ENCODE measurements around the gene VWA8. TPM values are rescaled to one million over a fixed set of nuclear protein-coding genes. Genes with fewer than 3 reads are reported as not detected.

Gene VWA8
- total and polyA plus RNA-seq, 2 experiments from 2014 or later = 6.3 to 24.6 TPM

DNA sequence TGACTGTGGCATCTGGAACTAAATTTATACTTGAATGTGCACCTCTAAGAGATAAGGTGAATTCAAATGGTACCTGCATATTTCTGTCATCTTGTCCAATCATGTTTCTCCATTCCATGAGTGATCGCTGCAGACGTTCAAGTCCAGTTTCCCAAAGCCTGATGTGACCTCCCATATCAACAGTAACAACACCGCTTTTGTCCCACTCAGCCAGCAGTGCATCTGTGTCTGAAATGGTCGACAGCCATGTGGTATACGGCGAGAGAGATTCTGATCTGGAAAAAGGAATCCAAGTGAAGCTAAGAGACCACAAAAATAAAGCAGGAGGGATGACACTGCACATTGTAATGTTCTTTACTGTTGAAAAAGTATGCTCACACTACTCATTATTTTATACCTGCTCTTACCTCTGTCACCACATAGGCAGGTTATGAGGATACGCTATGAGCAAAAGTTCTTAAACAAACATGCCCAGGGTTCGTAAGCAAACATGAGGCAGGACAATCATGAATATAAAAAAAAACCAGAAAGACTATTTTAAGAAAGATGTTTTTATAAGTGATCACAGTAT lies 290.0 kb downstream of the VWA8 start:
- DNase-seq (ENCODE audit: low spot score) = no peak
- H3K79me2 ChIP-seq (replicated peaks; ENCODE audit: insufficient read depth) = no peaks in the 10 kb centered on the region
- TF ChIP-seq STAT1 (IDR thresholded peaks at IDR 0.05; ENCODE audit: unreplicated experiment) (no peak), ZNF462 (CRISPR knock-in tag; IDR thresholded peaks at IDR 0.05) (no peak), ZNF331 (CRISPR knock-in tag; IDR thresholded peaks at IDR 0.05; ENCODE audit: low read depth) (no peak), POLR2AphosphoS5 (IDR thresholded peaks at IDR 0.05; ENCODE audit: low read depth) (no peak), CTCF (conservative IDR thresholded peaks at IDR 0.05; ENCODE audit: low read depth in 2 of 2) (no peak), EZH2 (IDR thresholded peaks at IDR 0.05; ENCODE audit: low read depth, unreplicated experiment) (no peak)
- TF ChIP-seq, protein P1, sequence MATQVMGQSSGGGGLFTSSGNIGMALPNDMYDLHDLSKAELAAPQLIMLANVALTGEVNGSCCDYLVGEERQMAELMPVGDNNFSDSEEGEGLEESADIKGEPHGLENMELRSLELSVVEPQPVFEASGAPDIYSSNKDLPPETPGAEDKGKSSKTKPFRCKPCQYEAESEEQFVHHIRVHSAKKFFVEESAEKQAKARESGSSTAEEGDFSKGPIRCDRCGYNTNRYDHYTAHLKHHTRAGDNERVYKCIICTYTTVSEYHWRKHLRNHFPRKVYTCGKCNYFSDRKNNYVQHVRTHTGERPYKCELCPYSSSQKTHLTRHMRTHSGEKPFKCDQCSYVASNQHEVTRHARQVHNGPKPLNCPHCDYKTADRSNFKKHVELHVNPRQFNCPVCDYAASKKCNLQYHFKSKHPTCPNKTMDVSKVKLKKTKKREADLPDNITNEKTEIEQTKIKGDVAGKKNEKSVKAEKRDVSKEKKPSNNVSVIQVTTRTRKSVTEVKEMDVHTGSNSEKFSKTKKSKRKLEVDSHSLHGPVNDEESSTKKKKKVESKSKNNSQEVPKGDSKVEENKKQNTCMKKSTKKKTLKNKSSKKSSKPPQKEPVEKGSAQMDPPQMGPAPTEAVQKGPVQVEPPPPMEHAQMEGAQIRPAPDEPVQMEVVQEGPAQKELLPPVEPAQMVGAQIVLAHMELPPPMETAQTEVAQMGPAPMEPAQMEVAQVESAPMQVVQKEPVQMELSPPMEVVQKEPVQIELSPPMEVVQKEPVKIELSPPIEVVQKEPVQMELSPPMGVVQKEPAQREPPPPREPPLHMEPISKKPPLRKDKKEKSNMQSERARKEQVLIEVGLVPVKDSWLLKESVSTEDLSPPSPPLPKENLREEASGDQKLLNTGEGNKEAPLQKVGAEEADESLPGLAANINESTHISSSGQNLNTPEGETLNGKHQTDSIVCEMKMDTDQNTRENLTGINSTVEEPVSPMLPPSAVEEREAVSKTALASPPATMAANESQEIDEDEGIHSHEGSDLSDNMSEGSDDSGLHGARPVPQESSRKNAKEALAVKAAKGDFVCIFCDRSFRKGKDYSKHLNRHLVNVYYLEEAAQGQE (IDR thresholded peaks at IDR 0.05; ENCODE audit: unreplicated experiment) = no peak
- no peak overlapping the region for H3K27ac ChIP-seq (ENCODE audit: low read depth)
- no peaks in the 10 kb centered on the region for H3K4me1 ChIP-seq (ENCODE audit: insufficient read depth)
- no peaks in the 10 kb centered on the region for H4K20me1 ChIP-seq (replicated peaks; ENCODE audit: insufficient read depth)
- peaks cover 1% of the 10 kb centered on the region for H3K27me3 Mint-ChIP-seq (ENCODE audit: insufficient read depth, low read depth, poor library complexity)
- no peak for ATAC-seq
- no peaks in the 10 kb centered on the region for H3K36me3 Mint-ChIP-seq (ENCODE audit: low read depth)
- no peak overlapping the region for H3K4me2 ChIP-seq
- H3K4me1 Mint-ChIP-seq = peaks cover 3% of the 10 kb centered on the region; the same call in 1 of the 3 replicates
- no peak overlapping the region for H3K4me3 ChIP-seq
- H3K9me2 ChIP-seq (ENCODE audit: insufficient read depth) = no peaks in the 10 kb centered on the region
- H3K27me3 ChIP-seq (ENCODE audit: insufficient read depth) = no peaks in the 10 kb centered on the region
- H3K9me3 Mint-ChIP-seq = no peaks in the 10 kb centered on the region
- H3K27ac Mint-ChIP-seq = no peak overlapping the region
- H2AFZ ChIP-seq = no peak overlapping the region
- H3K4me3 Mint-ChIP-seq = no peak overlapping the region
- no peaks in the 10 kb centered on the region for H3K36me3 ChIP-seq (ENCODE audit: insufficient read depth)
- no peaks in the 10 kb centered on the region for H3F3A ChIP-seq (replicated peaks; ENCODE audit: low read depth)

All from GM23338 (cell line).